ENCODE results near the gene STC2. TPM values are rescaled to one million over a fixed set of nuclear protein-coding genes. Genes with fewer than 3 reads are reported as not detected.

STC2 gene
- total RNA-seq, 2 experiments from 2014 or later, result 6.7 to 13.0 TPM

DNA sequence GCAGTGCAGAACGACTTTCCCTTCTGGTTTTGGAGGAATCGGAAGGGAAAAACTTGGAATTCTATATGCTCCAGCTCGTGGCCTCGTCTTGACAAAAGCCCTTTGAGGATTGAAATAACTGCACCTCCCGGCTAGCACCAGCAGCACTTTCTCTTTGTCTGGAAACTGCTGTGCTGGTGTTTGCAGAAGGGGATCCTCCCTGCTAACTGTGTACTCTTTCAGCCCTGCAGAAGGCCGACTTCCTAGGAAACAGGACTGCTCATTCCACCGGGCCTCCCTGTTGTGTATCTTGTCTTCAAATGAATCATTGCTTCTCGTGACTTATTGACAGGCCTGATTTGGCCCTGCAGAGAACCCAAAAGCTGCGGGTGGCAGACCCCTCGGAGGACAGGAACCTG, 23.6 kb downstream of the STC2 start:
- Mint-ChIP-seq H3K4me1 (no peaks in the 10 kb centered on the region), H3K27me3 (peaks cover 44% of the 10 kb centered on the region), H3K36me3 (peaks cover 1% of the 10 kb centered on the region), H3K4me3 (no peak overlapping the region), H3K9me3 (ENCODE audit: low read depth) (no peaks in the 10 kb centered on the region), H3K27ac (no peak overlapping the region)
- CTCF ChIA-PET, result interaction anchor here (1.0 kb wide), 1 partner anchor 28 kb away, joined by 4 read pairs; no protein-coding TSS in a partner anchor
- no peak for ATAC-seq
- DNase-seq, result no peak

DNA sequence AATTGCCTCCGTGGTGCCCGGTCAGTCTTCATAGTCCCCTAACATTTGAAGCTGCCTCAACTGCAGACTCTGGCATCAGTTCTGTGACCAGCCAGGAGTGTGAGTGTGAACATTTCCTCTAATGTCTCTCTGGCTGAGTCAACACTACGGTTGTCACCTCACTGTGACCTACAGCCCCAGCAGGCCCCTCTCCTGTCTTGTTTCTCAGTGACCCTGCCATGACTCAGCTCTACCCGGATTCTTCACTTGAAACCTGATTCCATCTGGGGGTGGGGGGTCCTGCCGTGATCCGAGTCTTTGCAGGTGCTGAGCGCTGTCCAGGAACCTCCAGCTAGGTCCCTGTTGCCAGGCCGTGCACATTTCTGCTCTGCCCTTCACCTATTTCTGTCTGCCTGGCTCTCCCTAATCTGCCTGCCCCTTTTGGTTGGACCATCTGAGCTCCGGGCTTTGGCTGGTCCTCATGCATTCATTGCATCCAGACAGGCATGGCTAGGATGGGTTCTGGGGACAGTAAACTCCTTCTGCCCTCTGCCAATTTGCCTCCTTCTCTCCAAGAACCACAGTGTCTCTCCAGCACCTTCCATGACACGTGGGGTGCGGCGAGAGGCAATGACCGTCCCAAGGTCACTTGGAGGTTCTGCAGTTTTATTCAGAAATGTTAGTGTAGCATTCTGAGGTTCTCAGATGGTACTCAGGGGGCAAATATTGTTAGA, 24.2 kb downstream of the STC2 start:
- H3K27me3 Mint-ChIP-seq, result peaks cover 44% of the 10 kb centered on the region
- H3K27ac Mint-ChIP-seq, result no peak overlapping the region
- ATAC-seq, result no peak
- no peaks in the 10 kb centered on the region for H3K4me1 Mint-ChIP-seq
- DNase-seq, result no peak
- peaks cover 1% of the 10 kb centered on the region for H3K36me3 Mint-ChIP-seq
- CTCF ChIA-PET, result interaction anchor here (2.3 kb wide), 1 partner anchor 10 kb away, joined by 14 read pairs; no protein-coding TSS in a partner anchor
- H3K4me3 Mint-ChIP-seq, result no peak overlapping the region
- H3K9me3 Mint-ChIP-seq (ENCODE audit: low read depth), result no peaks in the 10 kb centered on the region

DNA sequence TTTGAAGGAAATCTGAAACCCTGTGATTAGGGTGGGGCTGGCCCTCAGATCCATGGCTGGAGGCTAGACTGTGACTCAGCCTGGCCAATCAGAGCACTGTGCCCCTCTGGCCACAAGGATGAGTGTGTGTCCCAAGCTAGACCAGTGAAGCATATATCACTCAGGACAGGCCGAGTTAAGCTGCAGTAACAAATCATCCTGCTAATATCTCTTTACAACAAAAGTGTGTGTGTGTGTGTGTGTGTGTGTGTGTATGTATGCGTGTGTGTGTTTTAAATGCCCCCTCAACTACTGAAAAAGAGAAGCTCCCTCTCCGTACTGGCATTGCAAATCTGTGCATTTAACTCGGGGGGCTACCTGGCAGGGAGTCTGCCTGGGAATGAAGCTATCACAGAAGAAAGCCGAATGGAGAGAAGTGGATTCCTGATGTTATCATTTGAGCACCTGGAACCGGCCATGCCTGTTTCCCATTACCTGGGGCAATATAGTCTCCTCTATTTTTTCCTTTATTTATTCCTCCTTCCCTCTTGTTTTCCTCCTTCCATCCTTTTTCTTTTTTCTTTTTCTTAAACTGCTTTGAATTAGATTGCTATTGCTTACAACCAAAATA, 25.6 kb downstream of the STC2 start:
- Mint-ChIP-seq H3K27me3 (peaks cover 38% of the 10 kb centered on the region), H3K4me1 (no peaks in the 10 kb centered on the region), H3K27ac (no peak overlapping the region), H3K9me3 (ENCODE audit: low read depth) (no peaks in the 10 kb centered on the region), H3K4me3 (no peak overlapping the region), H3K36me3 (no peaks in the 10 kb centered on the region)
- no peak for ATAC-seq
- CTCF ChIA-PET, result interaction anchor here (2.3 kb wide), 1 partner anchor 9 kb away, joined by 14 read pairs; no protein-coding TSS in a partner anchor
- no peak for DNase-seq

DNA sequence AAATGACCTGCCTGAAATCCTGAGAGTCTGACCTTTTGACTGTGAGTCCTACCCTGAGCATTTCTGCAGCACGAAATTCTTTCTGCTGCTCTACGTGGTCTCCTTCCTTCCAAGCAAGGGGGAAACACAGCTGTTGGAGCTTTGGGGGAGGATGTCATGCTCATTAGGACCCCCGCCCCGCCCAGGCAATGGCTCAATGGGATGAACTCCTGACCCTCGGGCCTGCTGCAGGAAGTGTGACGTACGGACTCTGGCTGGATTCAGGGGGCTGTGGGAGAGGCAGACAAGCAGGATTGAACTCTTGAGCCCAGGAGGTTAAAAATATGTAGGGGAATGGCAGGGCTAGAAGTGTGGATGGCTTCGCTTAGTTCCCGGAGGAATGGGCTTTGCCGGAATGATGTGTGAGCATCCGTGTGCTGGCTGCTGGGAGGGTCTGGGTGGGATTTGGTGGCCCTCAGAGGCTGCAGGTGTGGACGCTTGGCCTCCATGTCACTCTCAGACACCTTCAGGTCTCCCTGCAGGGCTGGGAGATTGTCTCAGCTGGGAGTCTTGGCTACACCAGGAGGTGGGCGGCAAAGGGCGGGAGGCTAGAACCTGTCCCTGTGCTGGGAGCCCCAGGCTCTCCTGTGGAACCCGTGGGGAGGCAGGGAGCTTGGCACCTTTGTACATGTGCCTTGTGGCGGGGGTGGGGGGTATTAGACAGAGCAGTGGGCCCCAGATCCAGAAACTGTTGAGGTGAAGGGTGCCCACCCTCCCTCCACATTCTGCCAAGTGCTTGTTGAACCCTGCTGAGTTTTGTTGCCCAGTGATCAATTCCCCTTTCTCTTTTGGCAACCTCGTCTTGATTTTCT, 26.3 kb downstream of the STC2 start:
- no peak for ATAC-seq
- H3K27me3 Mint-ChIP-seq, result peaks cover 37% of the 10 kb centered on the region
- CTCF ChIA-PET, result interaction anchor here (2.3 kb wide), 1 partner anchor 8 kb away, joined by 14 read pairs; no protein-coding TSS in a partner anchor
- no peak overlapping the region for H3K27ac Mint-ChIP-seq
- no peaks in the 10 kb centered on the region for H3K36me3 Mint-ChIP-seq
- DNase-seq, result no peak
- H3K4me1 Mint-ChIP-seq, result no peaks in the 10 kb centered on the region
- H3K9me3 Mint-ChIP-seq (ENCODE audit: low read depth), result no peaks in the 10 kb centered on the region
- H3K4me3 Mint-ChIP-seq, result no peak overlapping the region

DNA sequence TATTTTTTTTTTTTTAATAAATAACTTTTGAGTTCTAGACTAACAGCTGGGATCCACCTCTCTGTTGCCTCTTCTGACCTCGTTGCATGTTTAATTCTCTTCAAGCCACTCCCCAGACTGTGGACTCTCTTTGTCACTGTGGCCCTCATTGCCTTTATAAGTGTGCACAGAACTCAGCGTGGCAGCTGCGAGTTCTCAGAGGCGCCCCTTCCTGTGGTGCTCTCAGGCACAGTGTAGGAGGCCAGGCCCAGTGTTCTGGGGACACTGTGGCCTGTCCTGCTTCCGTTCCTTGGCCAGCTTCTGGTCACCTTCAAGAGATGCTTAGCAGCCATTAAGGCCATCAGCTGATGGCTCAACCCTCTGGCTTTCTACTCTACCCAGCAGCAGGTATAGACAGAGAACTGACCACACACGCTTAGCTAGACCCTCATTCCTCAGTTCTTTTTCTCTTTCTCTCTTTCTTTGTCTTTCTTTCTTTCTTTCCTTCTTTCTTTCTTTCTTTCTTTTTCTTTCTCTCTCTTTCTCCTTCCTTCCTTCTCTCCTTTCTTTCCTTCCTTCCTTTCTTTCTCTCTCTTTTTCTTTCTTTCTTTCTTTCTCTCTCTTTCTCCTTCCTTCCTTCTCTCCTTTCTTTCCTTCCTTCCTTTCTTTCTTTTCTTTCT, 27.7 kb downstream of the STC2 start:
- H3K27me3 Mint-ChIP-seq, result peaks cover 39% of the 10 kb centered on the region
- no peak for DNase-seq
- H3K27ac Mint-ChIP-seq, result no peak overlapping the region
- no peak for ATAC-seq
- no peaks in the 10 kb centered on the region for H3K36me3 Mint-ChIP-seq
- H3K4me1 Mint-ChIP-seq, result no peaks in the 10 kb centered on the region
- CTCF ChIA-PET, result interaction anchor here (1.8 kb wide), 1 partner anchor 31 kb away, joined by 5 read pairs; no protein-coding TSS in a partner anchor
- no peaks in the 10 kb centered on the region for H3K9me3 Mint-ChIP-seq (ENCODE audit: low read depth)
- H3K4me3 Mint-ChIP-seq, result no peak overlapping the region

DNA sequence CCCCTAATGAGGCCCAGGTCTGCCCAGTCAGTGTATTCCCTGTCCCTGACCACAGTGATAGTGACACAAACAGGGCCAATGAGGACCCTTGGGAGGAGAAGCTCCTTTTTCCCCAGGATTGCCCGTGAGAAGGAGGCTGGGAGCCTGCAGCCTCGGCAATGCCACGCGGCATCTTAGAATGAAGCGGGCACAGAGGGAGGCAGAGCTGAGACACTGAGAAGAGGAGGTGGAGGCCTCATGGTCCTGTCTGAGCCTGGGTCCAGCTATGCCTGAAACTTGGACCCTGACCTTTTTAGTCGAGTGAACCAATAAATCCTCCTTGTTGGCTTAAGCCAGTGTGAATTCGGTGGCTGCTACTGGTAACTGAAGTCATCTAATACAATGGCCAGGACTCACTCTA, 28.4 kb downstream of the STC2 start:
- ATAC-seq (no peak), DNase-seq (no peak)
- no peaks in the 10 kb centered on the region for H3K4me1 Mint-ChIP-seq
- no peaks in the 10 kb centered on the region for H3K9me3 Mint-ChIP-seq (ENCODE audit: low read depth)
- CTCF ChIA-PET, result interaction anchor here (1.4 to 1.8 kb wide), 2 partner anchors 30 to 32 kb away, joined by 5 read pairs; no protein-coding TSS in a partner anchor
- H3K4me3 Mint-ChIP-seq, result no peak overlapping the region
- peaks cover 42% of the 10 kb centered on the region for H3K27me3 Mint-ChIP-seq
- H3K27ac Mint-ChIP-seq, result no peak overlapping the region
- no peaks in the 10 kb centered on the region for H3K36me3 Mint-ChIP-seq

DNA sequence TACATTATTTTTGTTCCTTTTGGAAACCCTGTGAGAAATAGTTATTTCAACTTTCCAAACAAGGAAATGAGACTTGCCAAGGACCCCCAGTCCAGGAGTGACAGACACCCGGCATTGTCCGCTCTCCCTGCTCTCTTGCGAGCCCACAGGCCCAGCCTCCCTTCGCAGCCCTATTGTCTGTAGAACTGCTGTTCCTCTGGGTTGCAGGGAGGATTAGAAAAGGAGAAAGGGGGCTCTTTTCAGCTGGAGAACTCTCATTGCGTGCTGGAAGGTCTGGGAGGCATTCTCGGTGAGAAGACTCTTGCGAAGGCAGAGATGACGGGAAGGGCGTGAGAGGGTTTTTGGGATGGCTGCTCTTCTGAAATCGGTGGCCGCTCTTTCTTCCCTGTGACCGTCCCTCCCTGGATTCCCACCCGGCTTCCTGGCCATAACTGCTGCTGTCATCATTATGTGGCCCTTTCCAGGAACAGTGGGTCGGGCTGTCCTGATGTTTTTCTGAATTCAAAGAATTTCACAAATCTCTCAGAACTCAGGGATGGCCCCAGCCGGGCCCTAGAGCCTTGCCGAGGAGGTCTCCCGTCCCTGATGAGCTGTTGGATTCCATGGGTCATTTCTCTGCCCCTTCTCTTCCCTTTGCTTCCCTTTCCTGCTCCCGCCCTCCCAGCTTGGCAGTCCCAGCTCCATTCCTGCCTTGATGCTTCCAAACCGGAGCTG, 29.8 kb downstream of the STC2 start:
- no peak overlapping the region for H3K4me3 Mint-ChIP-seq
- peaks cover 13% of the 10 kb centered on the region for H3K4me1 Mint-ChIP-seq
- no peak for DNase-seq
- ATAC-seq, result no peak
- H3K9me3 Mint-ChIP-seq (ENCODE audit: low read depth), result no peaks in the 10 kb centered on the region
- H3K36me3 Mint-ChIP-seq, result no peaks in the 10 kb centered on the region
- H3K27ac Mint-ChIP-seq, result no peak overlapping the region
- CTCF ChIA-PET, result interaction anchor here (1.4 to 1.8 kb wide), 2 partner anchors 32 to 33 kb away, joined by 5 read pairs; no protein-coding TSS in a partner anchor
- peaks cover 41% of the 10 kb centered on the region for H3K27me3 Mint-ChIP-seq

DNA sequence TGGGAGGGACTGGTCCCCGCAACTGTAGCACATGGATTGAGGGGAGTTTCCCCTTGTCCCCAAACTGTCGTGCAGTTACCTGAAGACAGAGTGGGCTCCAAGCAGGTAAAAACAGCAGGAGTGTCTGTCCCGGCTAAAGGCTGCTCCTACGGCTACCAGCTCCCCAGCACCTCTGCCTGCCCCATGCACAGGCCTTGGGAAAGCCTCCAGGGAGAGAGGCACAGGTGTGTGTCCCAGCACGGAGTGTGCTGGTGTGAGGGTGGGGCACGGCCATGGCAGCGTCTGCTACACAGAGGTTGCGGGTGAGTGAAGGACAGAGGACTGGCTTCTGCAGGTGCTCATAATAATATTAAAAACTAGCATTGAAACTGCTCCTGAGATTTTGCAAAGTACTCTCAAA, 30.4 kb downstream of the STC2 start:
- no peaks in the 10 kb centered on the region for H3K36me3 Mint-ChIP-seq
- H3K4me3 Mint-ChIP-seq, result no peak overlapping the region
- H3K27me3 Mint-ChIP-seq, result peaks cover 35% of the 10 kb centered on the region
- no peaks in the 10 kb centered on the region for H3K9me3 Mint-ChIP-seq (ENCODE audit: low read depth)
- DNase-seq (no peak), ATAC-seq (no peak)
- no peak overlapping the region for H3K27ac Mint-ChIP-seq
- CTCF ChIA-PET, result no interaction called here
- peaks cover 13% of the 10 kb centered on the region for H3K4me1 Mint-ChIP-seq

DNA sequence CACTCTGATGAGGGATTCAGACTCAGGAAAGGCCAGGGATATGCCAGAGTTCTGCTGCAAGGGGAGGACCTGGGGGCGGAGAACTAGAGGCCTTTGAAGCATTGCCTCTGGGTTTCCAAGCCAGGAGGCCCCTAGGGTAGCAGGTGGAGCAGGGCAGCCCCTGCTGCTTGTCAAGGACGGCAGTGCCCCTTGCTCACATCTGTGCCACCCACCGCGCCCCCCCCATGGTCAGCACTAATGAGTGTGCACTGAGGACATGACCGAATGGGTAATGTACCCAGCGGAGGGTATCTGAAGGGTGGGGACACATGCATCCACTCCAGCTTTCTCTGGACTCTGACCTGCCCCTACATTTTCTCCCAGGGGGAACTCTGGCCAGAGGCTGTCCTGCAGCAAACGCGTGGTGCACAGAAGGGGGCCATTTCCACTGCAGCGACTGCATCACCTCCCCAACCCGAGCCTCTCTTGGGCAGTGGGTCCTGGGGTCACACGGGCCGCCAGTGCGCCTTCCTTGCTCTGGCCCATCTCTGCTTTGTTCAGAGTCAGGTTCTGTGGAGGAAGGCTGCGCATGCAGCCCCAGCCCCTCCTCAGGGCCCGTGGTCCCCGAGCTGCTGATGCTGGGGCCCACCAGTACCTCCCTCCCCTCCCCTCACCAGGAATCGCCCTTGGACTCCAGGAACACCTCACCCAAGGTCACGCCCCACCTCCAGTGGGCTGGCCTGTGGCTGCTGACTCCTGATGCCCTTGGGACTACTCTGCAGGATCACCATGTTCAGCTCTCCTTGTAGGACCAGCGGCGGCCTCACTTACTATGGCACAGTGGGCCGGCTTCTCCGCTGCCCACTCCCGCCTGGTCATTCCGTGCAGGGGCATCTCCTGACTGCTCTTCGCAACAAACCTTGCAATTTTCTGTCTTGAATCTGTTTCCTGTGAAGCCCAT, 31.2 kb downstream of the STC2 start:
- peaks cover 13% of the 10 kb centered on the region for H3K4me1 Mint-ChIP-seq
- H3K4me3 Mint-ChIP-seq, result no peak overlapping the region
- DNase-seq (no peak), ATAC-seq (no peak)
- H3K36me3 Mint-ChIP-seq, result no peaks in the 10 kb centered on the region
- CTCF ChIA-PET, result interaction anchor here (6.1 kb wide), 1 partner anchor 33 kb away, joined by 121 read pairs; the partner anchor contains the start of gene STC2
- H3K9me3 Mint-ChIP-seq (ENCODE audit: low read depth), result no peaks in the 10 kb centered on the region
- no peak overlapping the region for H3K27ac Mint-ChIP-seq
- peaks cover 33% of the 10 kb centered on the region for H3K27me3 Mint-ChIP-seq

DNA sequence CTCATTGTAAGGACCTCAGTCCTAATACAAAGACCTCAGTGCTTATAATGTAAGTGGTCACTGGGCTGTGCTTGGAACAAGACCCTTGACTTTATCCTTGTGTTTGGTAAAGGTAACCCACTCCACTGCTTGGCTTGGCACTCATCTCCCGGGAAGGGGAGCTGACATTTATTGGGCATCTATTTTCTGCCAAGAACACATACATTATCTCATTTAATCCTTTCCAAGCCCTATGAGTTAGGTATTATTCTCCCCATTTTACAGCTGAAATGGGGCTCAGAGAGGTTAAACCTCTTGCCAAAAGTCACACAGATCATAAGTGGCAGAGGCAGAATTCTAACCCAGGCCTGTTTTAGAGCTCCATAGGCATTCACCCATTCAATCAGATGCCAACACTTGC, 32.4 kb downstream of the STC2 start:
- no peak overlapping the region for H3K4me3 Mint-ChIP-seq
- peaks cover 13% of the 10 kb centered on the region for H3K4me1 Mint-ChIP-seq
- no peak for ATAC-seq
- DNase-seq, result no peak
- no peaks in the 10 kb centered on the region for H3K9me3 Mint-ChIP-seq (ENCODE audit: low read depth)
- no peak overlapping the region for H3K27ac Mint-ChIP-seq
- CTCF ChIA-PET, result interaction anchor here (6.1 kb wide), 1 partner anchor 35 kb away, joined by 121 read pairs; the partner anchor contains the start of gene STC2
- H3K36me3 Mint-ChIP-seq, result no peaks in the 10 kb centered on the region
- peaks cover 41% of the 10 kb centered on the region for H3K27me3 Mint-ChIP-seq

DNA sequence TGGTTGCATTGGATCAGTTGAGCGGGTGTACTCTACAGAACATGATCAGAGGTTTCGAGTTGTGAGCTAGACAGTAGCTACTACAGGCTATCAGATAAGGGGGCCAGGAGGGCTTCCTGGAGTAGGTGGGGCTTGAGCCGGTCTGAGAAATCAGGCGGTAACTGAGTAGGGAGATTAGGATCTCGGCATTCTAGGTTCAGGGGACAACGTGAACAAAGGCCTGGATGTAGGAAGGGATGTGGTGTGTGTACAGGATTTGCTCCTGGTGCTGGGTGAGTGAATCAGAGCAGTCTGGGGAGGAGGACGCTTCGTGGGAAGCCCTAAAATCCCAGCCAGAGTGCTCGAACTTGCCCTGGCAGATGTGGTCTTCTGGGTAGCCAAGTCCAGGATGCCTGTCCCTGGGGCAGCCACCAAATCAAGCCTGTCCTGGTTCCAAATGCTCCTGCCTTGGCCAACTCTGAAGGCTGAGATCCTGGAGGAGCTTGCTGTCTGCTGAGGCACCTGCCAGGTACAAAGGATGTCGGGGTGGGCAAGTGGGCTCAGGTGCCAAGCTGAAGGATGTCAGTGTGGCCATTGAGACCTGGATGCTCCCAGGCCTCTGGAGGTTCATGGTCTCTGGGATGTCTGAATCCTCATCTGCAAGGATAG, 33.4 kb downstream of the STC2 start:
- peaks cover 50% of the 10 kb centered on the region for H3K27me3 Mint-ChIP-seq
- ATAC-seq (no peak), DNase-seq (no peak)
- CTCF ChIA-PET, result interaction anchor here (0.9 to 6.1 kb wide), 16 partner anchors 8 to 336 kb away, joined by 3 to 121 read pairs (median 4); partner anchors contain the start of genes ATP6V0E1, BOD1, RPL26L1 and STC2
- no peak overlapping the region for H3K27ac Mint-ChIP-seq
- H3K4me1 Mint-ChIP-seq, result peaks cover 13% of the 10 kb centered on the region
- H3K36me3 Mint-ChIP-seq, result no peaks in the 10 kb centered on the region
- H3K9me3 Mint-ChIP-seq (ENCODE audit: low read depth), result no peaks in the 10 kb centered on the region
- no peak overlapping the region for H3K4me3 Mint-ChIP-seq

All from activated CD8-positive, alpha-beta memory T cell treated with anti-CD3 and anti-CD28 coated beads, Interleukin-2, amount 10 ng/mL, durations not matched to agents 7 days and 5 days (primary cell).